ENCODE measurements around the gene CYB561. TPM values are rescaled to one million over a fixed set of nuclear protein-coding genes. Genes with fewer than 3 reads are reported as not detected.

CYB561 gene
- total RNA-seq, 1 experiment from 2014 or later = 57.2 TPM

GRCh38 chr17:63482509-63482908 is 36.4 kb upstream of the CYB561 start:
- H3K9me3 Mint-ChIP-seq (ENCODE audit: unreplicated experiment) = no peaks in the 10 kb centered on the region
- no peaks in the 10 kb centered on the region for H3K4me1 Mint-ChIP-seq (ENCODE audit: insufficient read depth, unreplicated experiment)
- no peak overlapping the region for H3K27ac Mint-ChIP-seq (ENCODE audit: low read depth, unreplicated experiment)
- H3K4me3 Mint-ChIP-seq (ENCODE audit: unreplicated experiment) = no peak overlapping the region
- no peak for TF ChIP-seq CTCF (IDR thresholded peaks at IDR 0.05; ENCODE audit: unreplicated experiment)
- DNase-seq (ENCODE audit: unreplicated experiment) = no peak
- POLR2A ChIA-PET = no interaction called here
- H3K27me3 Mint-ChIP-seq (ENCODE audit: insufficient read depth, unreplicated experiment) = no peaks in the 10 kb centered on the region
- BruUV-seq (replicated peaks) = no TSS peak
- CTCF ChIA-PET = interaction anchor here (1.1 to 6.9 kb wide), 2 partner anchors 37 to 51 kb away, joined by 6 to 216 read pairs; partner anchors contain the start of gene CYB561
- intact Hi-C loops (cut with micrococcal nuclease) = no loop called here
- H3K36me3 Mint-ChIP-seq (ENCODE audit: insufficient read depth, unreplicated experiment) = no peaks in the 10 kb centered on the region

DNA sequence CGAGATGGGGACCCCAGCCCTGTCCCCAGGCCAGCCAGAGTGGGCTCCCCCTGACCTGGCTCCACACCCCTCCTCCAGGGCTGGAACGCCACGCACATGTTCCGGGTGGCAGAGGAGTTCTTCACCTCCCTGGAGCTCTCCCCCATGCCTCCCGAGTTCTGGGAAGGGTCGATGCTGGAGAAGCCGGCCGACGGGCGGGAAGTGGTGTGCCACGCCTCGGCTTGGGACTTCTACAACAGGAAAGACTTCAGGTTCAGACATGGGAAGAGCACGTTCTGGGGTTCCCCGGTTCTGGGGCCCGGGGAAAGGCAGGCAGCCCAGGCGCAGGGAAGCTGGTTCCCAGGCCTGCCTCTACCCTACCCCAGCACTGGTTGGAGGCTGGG is 35.4 kb upstream of the CYB561 start:
- no peaks in the 10 kb centered on the region for H3K9me3 Mint-ChIP-seq (ENCODE audit: unreplicated experiment)
- ChIA-PET CTCF (interaction anchor here (0.6 to 6.9 kb wide), 4 partner anchors 27 to 50 kb away, joined by 3 to 216 read pairs (median 34); partner anchors contain the start of gene CYB561), POLR2A (interaction anchor here (1.8 kb wide), 1 partner anchor 56 kb away, joined by 7 read pairs; no protein-coding TSS in a partner anchor)
- no peak for TF ChIP-seq CTCF (IDR thresholded peaks at IDR 0.05; ENCODE audit: unreplicated experiment)
- H3K27me3 Mint-ChIP-seq (ENCODE audit: insufficient read depth, unreplicated experiment) = no peaks in the 10 kb centered on the region
- no peak overlapping the region for H3K27ac Mint-ChIP-seq (ENCODE audit: low read depth, unreplicated experiment)
- no peak overlapping the region for H3K4me3 Mint-ChIP-seq (ENCODE audit: unreplicated experiment)
- BruUV-seq (replicated peaks) = no TSS peak
- H3K36me3 Mint-ChIP-seq (ENCODE audit: insufficient read depth, unreplicated experiment) = no peaks in the 10 kb centered on the region
- no peaks in the 10 kb centered on the region for H3K4me1 Mint-ChIP-seq (ENCODE audit: insufficient read depth, unreplicated experiment)
- intact Hi-C loops (cut with micrococcal nuclease) = no loop called here
- DNase-seq (ENCODE audit: unreplicated experiment) = no peak

DNA sequence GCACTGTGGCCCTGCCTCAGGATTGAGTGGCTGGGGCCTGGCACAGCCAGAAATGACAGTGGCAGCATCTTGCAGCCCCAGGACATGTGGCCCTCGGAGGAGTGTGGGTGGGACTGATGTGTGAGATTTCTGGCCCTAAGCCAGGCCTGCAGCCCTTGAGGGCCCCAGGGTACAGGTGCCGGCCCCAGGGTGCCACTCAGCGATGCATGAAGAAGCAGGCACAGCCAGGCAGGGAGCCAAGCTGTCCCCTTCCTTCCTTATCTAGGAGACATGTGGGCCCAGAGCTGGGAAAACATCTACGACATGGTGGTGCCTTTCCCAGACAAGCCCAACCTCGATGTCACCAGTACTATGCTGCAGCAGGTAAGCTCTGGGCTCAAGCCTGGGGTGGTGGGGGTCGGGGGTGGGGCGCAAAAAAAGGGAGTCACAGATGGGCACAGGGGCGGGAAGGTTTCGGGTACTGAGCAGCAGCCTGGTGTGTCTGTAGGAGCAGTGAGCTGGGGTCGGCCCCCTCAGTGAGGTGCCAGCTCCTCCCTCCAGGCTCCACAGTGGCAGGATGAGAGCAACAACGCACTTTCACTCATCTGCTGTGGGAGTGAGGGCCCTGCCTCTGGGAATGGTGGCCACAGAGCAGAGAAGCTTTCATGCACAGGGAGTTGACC is 34.9 kb upstream of the CYB561 start:
- POLR2A ChIA-PET = interaction anchor here (1.8 kb wide), 1 partner anchor 56 kb away, joined by 7 read pairs; no protein-coding TSS in a partner anchor
- no peaks in the 10 kb centered on the region for H3K36me3 Mint-ChIP-seq (ENCODE audit: insufficient read depth, unreplicated experiment)
- no peak for DNase-seq (ENCODE audit: unreplicated experiment)
- intact Hi-C loops (cut with micrococcal nuclease) = no loop called here
- H3K4me3 Mint-ChIP-seq (ENCODE audit: unreplicated experiment) = no peak overlapping the region
- BruUV-seq (replicated peaks) = no TSS peak
- H3K4me1 Mint-ChIP-seq (ENCODE audit: insufficient read depth, unreplicated experiment) = no peaks in the 10 kb centered on the region
- TF ChIP-seq CTCF (IDR thresholded peaks at IDR 0.05; ENCODE audit: unreplicated experiment) = no peak
- no peaks in the 10 kb centered on the region for H3K9me3 Mint-ChIP-seq (ENCODE audit: unreplicated experiment)
- no peak overlapping the region for H3K27ac Mint-ChIP-seq (ENCODE audit: low read depth, unreplicated experiment)
- H3K27me3 Mint-ChIP-seq (ENCODE audit: insufficient read depth, unreplicated experiment) = no peaks in the 10 kb centered on the region
- CTCF ChIA-PET = interaction anchor here (0.6 to 6.9 kb wide), 10 partner anchors 10 to 139 kb away, joined by 3 to 216 read pairs (median 12); partner anchors contain the start of gene CYB561

GRCh38 chr17:63480192-63480784 is 34.2 kb upstream of the CYB561 start:
- BruUV-seq (replicated peaks) = no TSS peak
- TF ChIP-seq CTCF (IDR thresholded peaks at IDR 0.05; ENCODE audit: unreplicated experiment) = no peak
- H3K27me3 Mint-ChIP-seq (ENCODE audit: insufficient read depth, unreplicated experiment) = no peaks in the 10 kb centered on the region
- intact Hi-C loops (cut with micrococcal nuclease) = no loop called here
- no peaks in the 10 kb centered on the region for H3K36me3 Mint-ChIP-seq (ENCODE audit: insufficient read depth, unreplicated experiment)
- no peaks in the 10 kb centered on the region for H3K4me1 Mint-ChIP-seq (ENCODE audit: insufficient read depth, unreplicated experiment)
- no peaks in the 10 kb centered on the region for H3K9me3 Mint-ChIP-seq (ENCODE audit: unreplicated experiment)
- no peak overlapping the region for H3K4me3 Mint-ChIP-seq (ENCODE audit: unreplicated experiment)
- ChIA-PET CTCF (interaction anchor here (0.6 to 6.9 kb wide), 15 partner anchors 10 to 140 kb away, joined by 3 to 216 read pairs (median 9); partner anchors contain the start of gene CYB561), POLR2A (interaction anchor here (0.7 to 2.8 kb wide), 4 partner anchors 35 to 55 kb away, joined by 3 to 24 read pairs (median 5); partner anchors contain the start of gene CYB561)
- H3K27ac Mint-ChIP-seq (ENCODE audit: low read depth, unreplicated experiment) = no peak overlapping the region
- no peak for DNase-seq (ENCODE audit: unreplicated experiment)

All from MCF 10A (cell line).